Thoracic aorta (tissue), 2 donors: ENCODE results near the gene NDUFB7. TPM values are rescaled to one million over a fixed set of nuclear protein-coding genes. Genes with fewer than 3 reads are reported as not detected.

Experiments
- total RNA-seq, 2 donors: library from RNA; depleted of rRNA; stranded (reverse); fragments of >200 nt; gene quantifications; one replicate each; pipeline versions ENCODE4 v1.1.0 to v1.2.3, GENCODE V29; 2016

NDUFB7 gene
- total RNA-seq, 2 donors from 2014 or later = 179 to 251 TPM

Other genes with a start within 250 kb of the NDUFB7 start
- 100 to 1,000 TPM; 199 to 281 TPM for gene ADGRE5, start 190.6 kb downstream of the NDUFB7 start, total RNA-seq
- gene DDX39A, start 152.7 kb downstream of the NDUFB7 start, total RNA-seq = 10 to 100 TPM; 77.4 to 81.6 TPM
- gene PKN1, start 138.8 kb downstream of the NDUFB7 start, total RNA-seq = 100 to 1,000 TPM in 1 of 2 donors, 10 to 100 TPM in 1; 93.8 to 139 TPM
- gene PTGER1, start 96.7 kb downstream of the NDUFB7 start, total RNA-seq = 1 to 10 TPM in 1 of 2 donors, not detected in 1; 2.8 TPM
- 10 to 100 TPM; 56.4 to 77.8 TPM for gene GIPC1, start 75.9 kb downstream of the NDUFB7 start, total RNA-seq
- 10 to 100 TPM; 50.1 to 50.6 TPM for gene DNAJB1, start 53.7 kb downstream of the NDUFB7 start, total RNA-seq
- gene TECR, start 42.5 kb downstream of the NDUFB7 start, total RNA-seq = 10 to 100 TPM; 35.6 to 37.6 TPM
- gene CLEC17A, start 11.0 kb upstream of the NDUFB7 start, total RNA-seq = not detected
- gene ADGRE3, start 102.8 kb upstream of the NDUFB7 start, total RNA-seq = not detected
- 10 to 100 TPM; 57.1 to 59.0 TPM for gene ZNF333, start 118.0 kb upstream of the NDUFB7 start, total RNA-seq
- 1 to 10 TPM; 8.3 to 9.9 TPM for gene ADGRE2, start 206.5 kb upstream of the NDUFB7 start, total RNA-seq